HEK293 (cell line): Measurements from ENCODE around the gene GMPR2.

ENCODE experiments used
- MEIS1 ChIP-seq: sonication (generic); formaldehyde crosslinking; IDR thresholded peaks from 2 replicates; pipeline ENCODE4 v1.8.1; 2022; ENCODE audit warnings: missing genetic modification reagents, mild to moderate bottlenecking, borderline replicate concordance
- MZF1 ChIP-seq: fragments of 450-650 bp; formaldehyde crosslinking; IDR thresholded peaks from 2 replicates; pipeline ENCODE4 v1.5.1; 2017; ENCODE audit warnings: missing biosample characterization, missing genetic modification characterization, borderline replicate concordance
- SALL2 ChIP-seq: fragments of 450-650 bp; formaldehyde crosslinking; IDR thresholded peaks from 2 replicates; pipeline ENCODE4 v1.5.0; 2017; ENCODE audit warnings: missing biosample characterization, mild to moderate bottlenecking, missing genetic modification characterization, borderline replicate concordance
- SCRT2 ChIP-seq: fragments of 450-650 bp; formaldehyde crosslinking; IDR thresholded peaks from 2 replicates; pipeline ENCODE4 v1.5.1; 2016; ENCODE audit warnings: missing biosample characterization, missing genetic modification characterization
- ZBTB48 ChIP-seq: fragments of 450-650 bp; formaldehyde crosslinking; IDR thresholded peaks from 2 replicates; pipeline ENCODE4 v1.5.1; 2016; ENCODE audit warnings: missing biosample characterization, missing genetic modification characterization
- ZFP3 ChIP-seq: fragments of 450-650 bp; formaldehyde crosslinking; IDR thresholded peaks from 2 replicates; pipeline ENCODE4 v1.5.1; 2016; ENCODE audit warnings: low read depth, missing biosample characterization, missing genetic modification characterization
- ZNF10 ChIP-seq: fragments of 450-650 bp; formaldehyde crosslinking; IDR thresholded peaks from 2 replicates; pipeline ENCODE4 v1.5.1; 2017; ENCODE audit warnings: missing biosample characterization, missing genetic modification characterization
- ZNF112 ChIP-seq: fragments of 450-650 bp; formaldehyde crosslinking; IDR thresholded peaks from 2 replicates; pipeline ENCODE4 v1.5.0; 2017; ENCODE audit warnings: missing biosample characterization, missing genetic modification characterization
- ZNF157 ChIP-seq: fragments of 450-650 bp; formaldehyde crosslinking; IDR thresholded peaks from 2 replicates; pipeline ENCODE4 v1.5.1; 2016; ENCODE audit warnings: missing biosample characterization, missing genetic modification characterization
- ZNF211 ChIP-seq: fragments of 450-650 bp; formaldehyde crosslinking; IDR thresholded peaks from 2 replicates; pipeline ENCODE4 v1.5.1; 2016; ENCODE audit warnings: low read depth, missing biosample characterization, missing genetic modification characterization
- ZNF214 ChIP-seq: fragments of 450-650 bp; formaldehyde crosslinking; IDR thresholded peaks from 2 replicates; pipeline ENCODE4 v1.5.1; 2017; ENCODE audit warnings: missing biosample characterization, mild to moderate bottlenecking, missing genetic modification characterization, borderline replicate concordance
- ZNF221 ChIP-seq: fragments of 450-650 bp; formaldehyde crosslinking; IDR thresholded peaks from 2 replicates; pipeline ENCODE4 v1.5.1; 2017; ENCODE audit warnings: missing biosample characterization, missing genetic modification characterization, borderline replicate concordance
- ZNF292 ChIP-seq: fragments of 450-650 bp; formaldehyde crosslinking; IDR thresholded peaks from 2 replicates; pipeline ENCODE4 v1.5.1; 2016; ENCODE audit warnings: low read depth, missing biosample characterization, missing genetic modification characterization, borderline replicate concordance
- ZNF341 ChIP-seq: fragments of 450-650 bp; formaldehyde crosslinking; IDR thresholded peaks from 2 replicates; pipeline ENCODE4; 2016; ENCODE audit warnings: low read depth, missing biosample characterization, missing genetic modification characterization
- ZNF610 ChIP-seq: fragments of 450-650 bp; formaldehyde crosslinking; IDR thresholded peaks from 2 replicates; pipeline ENCODE4 v1.5.1; 2016; ENCODE audit warnings: missing biosample characterization, missing genetic modification characterization, borderline replicate concordance
- ZNF670 ChIP-seq: fragments of 450-650 bp; formaldehyde crosslinking; IDR thresholded peaks from 2 replicates; pipeline ENCODE4 v1.5.1; 2016; ENCODE audit warnings: missing biosample characterization, missing genetic modification characterization, low read depth
- ZNF777 ChIP-seq: fragments of 450-650 bp; formaldehyde crosslinking; IDR thresholded peaks from 2 replicates; pipeline ENCODE4 v1.5.1; 2017; ENCODE audit warnings: missing biosample characterization, missing genetic modification characterization, borderline replicate concordance
- ZNF843 ChIP-seq: fragments of 450-650 bp; formaldehyde crosslinking; IDR thresholded peaks from 2 replicates; pipeline ENCODE4 v1.5.1; 2016; ENCODE audit warnings: missing biosample characterization, missing genetic modification characterization
- ZSCAN23 ChIP-seq: fragments of 450-650 bp; formaldehyde crosslinking; IDR thresholded peaks from 2 replicates; pipeline ENCODE4 v1.5.1; 2016; ENCODE audit warnings: missing biosample characterization, missing genetic modification characterization
- TF ChIP-seq, protein P1 (sequence below): fragments of 450-650 bp; IDR thresholded peaks from 2 replicates; pipeline ENCODE4 v1.5.1; 2018; ENCODE audit warnings: missing biosample characterization, missing genetic modification characterization
- TF ChIP-seq, protein P2 (sequence below): fragments of 450-650 bp; formaldehyde crosslinking; IDR thresholded peaks from 2 replicates; pipeline ENCODE4 v1.5.1; 2016; ENCODE audit warnings: missing biosample characterization, missing genetic modification characterization
- TF ChIP-seq, protein P3 (sequence below): fragments of 450-650 bp; formaldehyde crosslinking; IDR thresholded peaks from 2 replicates; pipeline ENCODE4 v1.5.1; 2016; ENCODE audit warnings: missing biosample characterization, missing genetic modification characterization
- TF ChIP-seq, protein P4 (sequence below): fragments of 450-650 bp; formaldehyde crosslinking; IDR thresholded peaks from 2 replicates; pipeline ENCODE4 v1.5.1; 2016; ENCODE audit warnings: missing biosample characterization, missing genetic modification characterization
- TF ChIP-seq, protein P5 (sequence below): fragments of 450-650 bp; formaldehyde crosslinking; IDR thresholded peaks from 2 replicates; pipeline ENCODE4 v1.5.1; 2016; ENCODE audit warnings: missing biosample characterization, missing genetic modification characterization
- TF ChIP-seq, protein P6 (sequence below): fragments of 450-650 bp; formaldehyde crosslinking; IDR thresholded peaks from 2 replicates; pipeline ENCODE4 v1.5.1; 2016; ENCODE audit warnings: missing biosample characterization, missing genetic modification characterization

GMPR2 gene

DNA sequence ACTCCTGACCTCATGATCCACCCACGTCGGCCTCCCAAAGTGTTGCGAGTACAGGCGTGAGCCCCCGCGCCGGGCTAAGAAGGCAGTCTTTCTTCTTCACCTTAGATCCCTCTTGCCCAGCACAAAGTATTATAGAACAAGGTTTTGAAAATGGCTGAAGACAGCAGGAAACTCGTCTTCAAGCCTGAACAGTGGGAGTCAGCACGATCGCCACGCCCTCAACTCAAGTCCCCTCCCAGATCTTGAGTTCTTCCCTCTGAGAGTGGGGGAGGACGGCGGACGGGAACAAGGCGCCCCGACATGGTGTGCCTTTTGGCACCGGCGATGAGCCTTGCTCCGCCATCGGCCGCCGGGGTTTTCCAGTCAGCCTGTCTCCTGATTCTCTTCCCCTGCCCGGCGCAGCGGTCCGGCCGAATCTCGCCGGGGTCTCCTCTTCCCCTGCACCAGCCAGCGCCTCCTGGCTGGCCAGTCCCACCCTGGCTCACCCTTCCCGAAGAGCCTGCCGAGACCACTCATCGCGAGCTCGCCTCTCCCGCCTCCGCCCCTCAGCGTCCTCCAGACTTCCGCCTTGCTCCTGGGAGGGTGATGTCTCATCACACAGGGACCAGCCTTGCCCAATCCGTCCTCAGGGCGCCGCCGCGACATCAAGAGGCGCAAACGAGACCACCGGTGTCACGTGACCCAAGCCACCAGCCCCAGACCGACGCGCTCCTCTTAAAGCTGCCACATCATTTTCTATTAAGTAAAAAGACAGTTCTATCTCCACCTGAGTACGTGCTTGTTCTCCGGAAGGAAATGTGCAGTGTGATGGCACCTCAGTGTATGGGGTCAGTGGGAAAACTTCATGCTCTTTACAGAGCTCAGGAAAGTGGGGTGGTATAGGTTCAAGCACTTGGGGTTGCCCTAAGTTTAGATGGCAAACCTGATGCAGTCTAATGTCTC is 19.5 kb upstream of the GMPR2 start, which contains the start of gene CHMP4A (continued):
- no peak for TF ChIP-seq ZNF221
- no peak for TF ChIP-seq ZSCAN23 (tag by site-specific recombination)
- TF ChIP-seq ZNF292 = no peak
- TF ChIP-seq, protein P1, sequence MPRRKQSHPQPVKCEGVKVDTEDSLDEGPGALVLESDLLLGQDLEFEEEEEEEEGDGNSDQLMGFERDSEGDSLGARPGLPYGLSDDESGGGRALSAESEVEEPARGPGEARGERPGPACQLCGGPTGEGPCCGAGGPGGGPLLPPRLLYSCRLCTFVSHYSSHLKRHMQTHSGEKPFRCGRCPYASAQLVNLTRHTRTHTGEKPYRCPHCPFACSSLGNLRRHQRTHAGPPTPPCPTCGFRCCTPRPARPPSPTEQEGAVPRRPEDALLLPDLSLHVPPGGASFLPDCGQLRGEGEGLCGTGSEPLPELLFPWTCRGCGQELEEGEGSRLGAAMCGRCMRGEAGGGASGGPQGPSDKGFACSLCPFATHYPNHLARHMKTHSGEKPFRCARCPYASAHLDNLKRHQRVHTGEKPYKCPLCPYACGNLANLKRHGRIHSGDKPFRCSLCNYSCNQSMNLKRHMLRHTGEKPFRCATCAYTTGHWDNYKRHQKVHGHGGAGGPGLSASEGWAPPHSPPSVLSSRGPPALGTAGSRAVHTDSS (tag by site-specific recombination) = no peak
- peak; percentile 75 for TF ChIP-seq ZNF341 (tag by site-specific recombination)
- TF ChIP-seq ZFP3 (tag by site-specific recombination) = no peak
- peak; percentile 58; the same call in 1 of the 2 replicates for TF ChIP-seq ZNF10
- TF ChIP-seq ZNF214 = no peak
- no peak for TF ChIP-seq ZNF211 (tag by site-specific recombination)
- TF ChIP-seq, protein P2, sequence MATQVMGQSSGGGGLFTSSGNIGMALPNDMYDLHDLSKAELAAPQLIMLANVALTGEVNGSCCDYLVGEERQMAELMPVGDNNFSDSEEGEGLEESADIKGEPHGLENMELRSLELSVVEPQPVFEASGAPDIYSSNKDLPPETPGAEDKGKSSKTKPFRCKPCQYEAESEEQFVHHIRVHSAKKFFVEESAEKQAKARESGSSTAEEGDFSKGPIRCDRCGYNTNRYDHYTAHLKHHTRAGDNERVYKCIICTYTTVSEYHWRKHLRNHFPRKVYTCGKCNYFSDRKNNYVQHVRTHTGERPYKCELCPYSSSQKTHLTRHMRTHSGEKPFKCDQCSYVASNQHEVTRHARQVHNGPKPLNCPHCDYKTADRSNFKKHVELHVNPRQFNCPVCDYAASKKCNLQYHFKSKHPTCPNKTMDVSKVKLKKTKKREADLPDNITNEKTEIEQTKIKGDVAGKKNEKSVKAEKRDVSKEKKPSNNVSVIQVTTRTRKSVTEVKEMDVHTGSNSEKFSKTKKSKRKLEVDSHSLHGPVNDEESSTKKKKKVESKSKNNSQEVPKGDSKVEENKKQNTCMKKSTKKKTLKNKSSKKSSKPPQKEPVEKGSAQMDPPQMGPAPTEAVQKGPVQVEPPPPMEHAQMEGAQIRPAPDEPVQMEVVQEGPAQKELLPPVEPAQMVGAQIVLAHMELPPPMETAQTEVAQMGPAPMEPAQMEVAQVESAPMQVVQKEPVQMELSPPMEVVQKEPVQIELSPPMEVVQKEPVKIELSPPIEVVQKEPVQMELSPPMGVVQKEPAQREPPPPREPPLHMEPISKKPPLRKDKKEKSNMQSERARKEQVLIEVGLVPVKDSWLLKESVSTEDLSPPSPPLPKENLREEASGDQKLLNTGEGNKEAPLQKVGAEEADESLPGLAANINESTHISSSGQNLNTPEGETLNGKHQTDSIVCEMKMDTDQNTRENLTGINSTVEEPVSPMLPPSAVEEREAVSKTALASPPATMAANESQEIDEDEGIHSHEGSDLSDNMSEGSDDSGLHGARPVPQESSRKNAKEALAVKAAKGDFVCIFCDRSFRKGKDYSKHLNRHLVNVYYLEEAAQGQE = no peak; the same call in 1 of the 2 replicates
- TF ChIP-seq ZNF610 (tag by site-specific recombination) = 0 out of 2 replicates have a peak, but pooled peaks have one; percentile 14
- TF ChIP-seq, protein P3, sequence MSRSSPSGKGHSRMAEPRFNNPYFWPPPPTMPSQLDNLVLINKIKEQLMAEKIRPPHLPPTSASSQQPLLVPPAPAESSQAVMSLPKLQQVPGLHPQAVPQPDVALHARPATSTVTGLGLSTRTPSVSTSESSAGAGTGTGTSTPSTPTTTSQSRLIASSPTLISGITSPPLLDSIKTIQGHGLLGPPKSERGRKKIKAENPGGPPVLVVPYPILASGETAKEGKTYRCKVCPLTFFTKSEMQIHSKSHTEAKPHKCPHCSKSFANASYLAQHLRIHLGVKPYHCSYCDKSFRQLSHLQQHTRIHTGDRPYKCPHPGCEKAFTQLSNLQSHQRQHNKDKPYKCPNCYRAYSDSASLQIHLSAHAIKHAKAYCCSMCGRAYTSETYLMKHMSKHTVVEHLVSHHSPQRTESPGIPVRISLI (tag by site-specific recombination) = no peak
- no peak for TF ChIP-seq ZNF157 (tag by site-specific recombination)
- no peak for TF ChIP-seq SALL2
- TF ChIP-seq ZNF112 (tag by site-specific recombination) = no peak
- no peak for TF ChIP-seq ZNF777
- TF ChIP-seq, protein P4, sequence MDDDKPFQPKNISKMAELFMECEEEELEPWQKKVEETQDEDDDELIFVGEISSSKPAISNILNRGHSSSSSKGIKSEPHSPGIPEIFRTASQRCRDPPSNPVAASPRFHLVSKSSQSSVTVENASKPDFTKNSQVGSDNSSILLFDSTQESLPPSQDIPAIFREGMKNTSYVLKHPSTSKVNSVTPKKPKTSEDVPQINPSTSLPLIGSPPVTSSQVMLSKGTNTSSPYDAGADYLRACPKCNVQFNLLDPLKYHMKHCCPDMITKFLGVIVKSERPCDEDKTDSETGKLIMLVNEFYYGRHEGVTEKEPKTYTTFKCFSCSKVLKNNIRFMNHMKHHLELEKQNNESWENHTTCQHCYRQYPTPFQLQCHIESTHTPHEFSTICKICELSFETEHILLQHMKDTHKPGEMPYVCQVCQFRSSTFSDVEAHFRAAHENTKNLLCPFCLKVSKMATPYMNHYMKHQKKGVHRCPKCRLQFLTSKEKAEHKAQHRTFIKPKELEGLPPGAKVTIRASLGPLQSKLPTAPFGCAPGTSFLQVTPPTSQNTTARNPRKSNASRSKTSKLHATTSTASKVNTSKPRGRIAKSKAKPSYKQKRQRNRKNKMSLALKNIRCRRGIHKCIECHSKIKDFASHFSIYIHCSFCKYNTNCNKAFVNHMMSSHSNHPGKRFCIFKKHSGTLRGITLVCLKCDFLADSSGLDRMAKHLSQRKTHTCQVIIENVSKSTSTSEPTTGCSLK = no peak
- no peak for TF ChIP-seq MEIS1
- TF ChIP-seq, protein P5, sequence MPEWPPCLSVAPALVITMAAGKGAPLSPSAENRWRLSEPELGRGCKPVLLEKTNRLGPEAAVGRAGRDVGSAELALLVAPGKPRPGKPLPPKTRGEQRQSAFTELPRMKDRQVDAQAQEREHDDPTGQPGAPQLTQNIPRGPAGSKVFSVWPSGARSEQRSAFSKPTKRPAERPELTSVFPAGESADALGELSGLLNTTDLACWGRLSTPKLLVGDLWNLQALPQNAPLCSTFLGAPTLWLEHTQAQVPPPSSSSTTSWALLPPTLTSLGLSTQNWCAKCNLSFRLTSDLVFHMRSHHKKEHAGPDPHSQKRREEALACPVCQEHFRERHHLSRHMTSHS (tag by site-specific recombination) = no peak
- peak; percentile 39; the same call in 1 of the 2 replicates for TF ChIP-seq ZBTB48 (tag by site-specific recombination)
- TF ChIP-seq SCRT2 (tag by site-specific recombination) = no peak
- TF ChIP-seq ZNF670 = no peak
- TF ChIP-seq, protein P6, sequence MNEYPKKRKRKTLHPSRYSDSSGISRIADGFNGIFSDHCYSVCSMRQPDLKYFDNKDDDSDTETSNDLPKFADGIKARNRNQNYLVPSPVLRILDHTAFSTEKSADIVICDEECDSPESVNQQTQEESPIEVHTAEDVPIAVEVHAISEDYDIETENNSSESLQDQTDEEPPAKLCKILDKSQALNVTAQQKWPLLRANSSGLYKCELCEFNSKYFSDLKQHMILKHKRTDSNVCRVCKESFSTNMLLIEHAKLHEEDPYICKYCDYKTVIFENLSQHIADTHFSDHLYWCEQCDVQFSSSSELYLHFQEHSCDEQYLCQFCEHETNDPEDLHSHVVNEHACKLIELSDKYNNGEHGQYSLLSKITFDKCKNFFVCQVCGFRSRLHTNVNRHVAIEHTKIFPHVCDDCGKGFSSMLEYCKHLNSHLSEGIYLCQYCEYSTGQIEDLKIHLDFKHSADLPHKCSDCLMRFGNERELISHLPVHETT = peak; percentile 73
- TF ChIP-seq ZNF843 (tag by site-specific recombination) = peak; percentile 55; the same call in 1 of the 2 replicates
- no peak for TF ChIP-seq MZF1 (tag by site-specific recombination)
